Ovary (tissue), 9 donors: ENCODE data around the gene SLIT3. TPM values are rescaled to one million over a fixed set of nuclear protein-coding genes. Genes with fewer than 3 reads are reported as not detected.

Experiments used
- DNase-seq, 5 donors: peaks; one replicate each; pipeline ENCODE4 v3.0.0-alpha.2; 2019 to 2020
- H3K27ac ChIP-seq, 2 donors: fragments of 200-600 bp; one replicate each; pipeline versions ENCODE4 v1.5.1 to v1.8.0; 2019 to 2022
- H3K27me3 ChIP-seq: fragments of 200-600 bp; one replicate; pipeline ENCODE4 v1.8.0; 2022
- H3K36me3 ChIP-seq: fragments of 200-600 bp; sonication (generic); one replicate; pipeline ENCODE4 v1.5.1; 2019
- H3K4me1 ChIP-seq: one replicate; pipeline ENCODE4 v1.8.1; 2013; ENCODE audit warnings: mild to moderate bottlenecking, moderate library complexity; ENCODE audit not compliant: insufficient read depth
- H3K4me3 ChIP-seq: fragments of 200-600 bp; sonication (generic); one replicate; pipeline ENCODE4 v1.5.1; 2017
- H3K9me3 ChIP-seq, 2 donors: fragments of 200-600 bp in 1 of 2; sonication (generic) in 1 of 2; one replicate each; pipeline versions ENCODE4 v1.5.1 to v1.8.1; 2013 to 2019; ENCODE audit warnings: mild to moderate bottlenecking in 1 of 2, moderate library complexity in 1 of 2
- CTCF ChIP-seq, 3 donors: fragments of 450-650 bp in 2 of 3; fragments of 200-600 bp in 1 of 3; IDR thresholded peaks; one replicate each; pipeline versions ENCODE4 v1.5.1 to v1.8.0; 2016 to 2022; ENCODE audit warnings: antibody characterized with exemption in 3 of 3, mild to moderate bottlenecking in 1 of 3
- EP300 ChIP-seq: sonication (generic); formaldehyde crosslinking; IDR thresholded peaks from one replicate; pipeline ENCODE4 v1.6.1; 2017; ENCODE audit warnings: antibody characterized with exemption
- POLR2A ChIP-seq: fragments of 450-650 bp; IDR thresholded peaks from one replicate; pipeline ENCODE4 v1.6.1; 2017; ENCODE audit warnings: antibody characterized with exemption, mild to moderate bottlenecking, moderate library complexity
- WGBS, 3 donors: extraction: QIAGEN DNeasy Blood & Tissue Kit in 1 of 3; methylation state at CpG; one replicate each; pipeline versions ENCODE4 v1.1.5 to v1.1.7; 2013 to 2017; 5-methylcytosine and 5-hydroxymethylcytosine counted together
- intact Hi-C, 4 donors: fragments of 100-400 bp; cut with DNase I; formaldehyde crosslinking; loops; one replicate each; pipeline versions ENCODE4 v1.11.0 to v1.15.1; 2022 to 2023
- polyA plus RNA-seq, 2 donors: library from polyadenylated mRNA; stranded (reverse); fragments of 200-250 nt in 1 of 2; fragments of 350-450 nt in 1 of 2; fragmentation: Illumina TruSeq in 1 of 2; extraction: RNeasy Lipid Tissue Mini Kit (QIAGEN cat#74804) in 1 of 2; gene quantifications; one replicate each; pipeline ENCODE4 v1.2.3, GENCODE V29; 2013 to 2014
- total RNA-seq, 7 donors: library from RNA; depleted of rRNA in 2 of 7; stranded (reverse); fragments of >200 nt in 2 of 7; fragmentation: NEBNext Ultra II Directional in 3 of 7; extraction: Animal tissue kit (Norgen Biotek cat#: 25700) in 3 of 7; gene quantifications; one replicate each; pipeline versions ENCODE4 v1.1.0 to v1.2.4, GENCODE V29; 2016 to 2023
- donor health status: DM: no; HTN: no; CAD: no; lungs with moderate emphysema.
- donor health status: DM: no; HTN: no; CAD: no.
- donor health status: Bipolar disorder and iron deficiency.
- donor health status: DM: yes; HTN: yes; CAD: no.
- donor health status: DM: no; HTN: no; CAD: no.
- donor health status: DM: yes; HTN: yes; CAD: no.

Gene SLIT3
- total and polyA plus RNA-seq, 9 donors, result 10.3 to 106 (median 24.4) TPM

DNA sequence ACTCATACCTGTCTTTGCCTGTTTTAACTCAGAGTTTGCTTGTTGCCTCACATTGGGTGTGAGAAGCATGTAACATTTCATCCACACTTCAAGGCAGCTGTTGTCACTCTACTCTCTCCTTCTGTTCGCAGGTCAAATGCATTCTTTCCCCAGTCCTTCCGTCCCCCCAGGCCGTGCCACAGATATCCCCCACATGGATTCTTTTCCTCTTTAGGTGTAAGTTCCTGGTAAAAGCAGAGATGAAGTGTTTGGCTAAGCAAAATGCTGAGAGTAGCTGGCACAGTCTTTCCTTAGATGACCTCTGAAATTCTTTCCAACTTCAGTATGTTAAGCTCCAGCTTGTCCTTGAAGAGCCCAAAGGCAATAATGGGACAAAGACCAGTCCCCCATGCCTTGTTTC is 328.2 kb downstream of the SLIT3 start:
- Histone ChIP-seq H3K4me3 (no peak overlapping the region), H3K27me3 (no peaks in the 10 kb centered on the region), H3K4me1 (peaks cover 2% of the 10 kb centered on the region), H3K36me3 (no peaks in the 10 kb centered on the region), H3K27ac (no peak overlapping the region), H3K9me3 (no peaks in the 10 kb centered on the region)
- no peak for DNase-seq
- 61 to 79% (median 68%) methylated on average over 3 of the region's 3 CpGs for WGBS, 3 donors
- intact Hi-C loops, result loop anchor here in 1 of 4 donors (10.0 kb wide), 1 partner anchor 278 kb away; no protein-coding TSS in a partner anchor
- TF ChIP-seq CTCF (IDR thresholded peaks at IDR 0.05) (no peak), EP300 (no peak), POLR2A (no peak)

DNA sequence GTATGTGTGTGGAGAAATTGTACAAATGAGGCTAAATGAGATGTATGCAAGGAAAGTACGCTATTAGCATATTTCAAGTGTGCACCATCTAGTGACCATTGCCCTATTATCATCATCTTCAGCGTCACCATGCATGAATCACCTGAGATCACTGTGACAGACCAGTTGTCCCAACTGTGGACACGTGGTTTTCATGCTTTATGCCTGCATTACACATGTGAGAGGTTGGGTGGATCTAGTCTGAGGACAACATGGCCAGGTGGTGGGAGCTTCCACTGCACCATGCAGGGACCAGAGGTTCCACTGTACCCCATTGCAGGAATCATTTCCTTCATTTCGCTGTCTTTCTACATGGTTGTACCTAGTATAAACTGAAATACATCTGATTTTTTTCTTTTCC is 329.8 kb downstream of the SLIT3 start:
- intact Hi-C loops, result loop anchor here in 1 of 4 donors (10.0 kb wide), 1 partner anchor 276 kb away; no protein-coding TSS in a partner anchor
- H3K4me1 ChIP-seq, result peaks cover 2% of the 10 kb centered on the region
- H3K27me3 ChIP-seq, result no peaks in the 10 kb centered on the region
- H3K4me3 ChIP-seq, result no peak overlapping the region
- H3K27ac ChIP-seq, result no peak overlapping the region
- TF ChIP-seq POLR2A, result no peak
- no peak for TF ChIP-seq CTCF (IDR thresholded peaks at IDR 0.05)
- WGBS, 3 donors, result 91 to 93% (median 92%) methylated on average over 4 of the region's 4 CpGs
- H3K9me3 ChIP-seq, result no peaks in the 10 kb centered on the region
- H3K36me3 ChIP-seq, result no peaks in the 10 kb centered on the region
- DNase-seq, result no peak

- DNase-seq, result no peak
- TF ChIP-seq CTCF (IDR thresholded peaks at IDR 0.05) (no peak), EP300 (no peak), POLR2A (no peak)
- Histone ChIP-seq H3K4me1 (peaks cover 2% of the 10 kb centered on the region), H3K4me3 (no peak overlapping the region), H3K9me3 (no peaks in the 10 kb centered on the region), H3K27ac (no peak overlapping the region), H3K36me3 (no peaks in the 10 kb centered on the region), H3K27me3 (no peaks in the 10 kb centered on the region)
- WGBS, 3 donors, result 31 to 46% (median 46%) methylated on average over 8 of the region's 8 CpGs
- intact Hi-C loops, result no loop called here
Measured at GRCh38 chr5:168969326-168969886, 331.5 kb downstream of the SLIT3 start.

- no peak overlapping the region for H3K27ac ChIP-seq
- WGBS, 3 donors, result 46 to 54% (median 47%) methylated on average over 7 of the region's 7 CpGs
- TF ChIP-seq EP300 (no peak), CTCF (IDR thresholded peaks at IDR 0.05) (no peak), POLR2A (no peak)
- H3K4me3 ChIP-seq, result no peak overlapping the region
- intact Hi-C loops, result no loop called here
- no peak for DNase-seq
- H3K36me3 ChIP-seq, result no peaks in the 10 kb centered on the region
- no peaks in the 10 kb centered on the region for H3K27me3 ChIP-seq
- H3K9me3 ChIP-seq, result no peaks in the 10 kb centered on the region
- H3K4me1 ChIP-seq, result no peaks in the 10 kb centered on the region
Measured at GRCh38 chr5:168967882-168968620, 332.9 kb downstream of the SLIT3 start.
